ENCODE results near the gene ZMYND8.

Gene ZMYND8

GRCh38 chr20:47258745-47259695 is 97.5 kb downstream of the ZMYND8 start:
- no peak overlapping the region for H3K4me3 ChIP-seq (ENCODE audit: low read depth, low read length)
- TF ChIP-seq, protein P1, sequence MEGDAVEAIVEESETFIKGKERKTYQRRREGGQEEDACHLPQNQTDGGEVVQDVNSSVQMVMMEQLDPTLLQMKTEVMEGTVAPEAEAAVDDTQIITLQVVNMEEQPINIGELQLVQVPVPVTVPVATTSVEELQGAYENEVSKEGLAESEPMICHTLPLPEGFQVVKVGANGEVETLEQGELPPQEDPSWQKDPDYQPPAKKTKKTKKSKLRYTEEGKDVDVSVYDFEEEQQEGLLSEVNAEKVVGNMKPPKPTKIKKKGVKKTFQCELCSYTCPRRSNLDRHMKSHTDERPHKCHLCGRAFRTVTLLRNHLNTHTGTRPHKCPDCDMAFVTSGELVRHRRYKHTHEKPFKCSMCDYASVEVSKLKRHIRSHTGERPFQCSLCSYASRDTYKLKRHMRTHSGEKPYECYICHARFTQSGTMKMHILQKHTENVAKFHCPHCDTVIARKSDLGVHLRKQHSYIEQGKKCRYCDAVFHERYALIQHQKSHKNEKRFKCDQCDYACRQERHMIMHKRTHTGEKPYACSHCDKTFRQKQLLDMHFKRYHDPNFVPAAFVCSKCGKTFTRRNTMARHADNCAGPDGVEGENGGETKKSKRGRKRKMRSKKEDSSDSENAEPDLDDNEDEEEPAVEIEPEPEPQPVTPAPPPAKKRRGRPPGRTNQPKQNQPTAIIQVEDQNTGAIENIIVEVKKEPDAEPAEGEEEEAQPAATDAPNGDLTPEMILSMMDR (IDR thresholded peaks at IDR 0.05; ENCODE audit: low read depth, low read length): no peak
- in situ Hi-C loops (cut with HindIII; ENCODE audit: low sequenced_read_pairs): no loop called here
- DNase-seq (ENCODE audit: low read depth, low spot score): peak; percentile 37

DNA sequence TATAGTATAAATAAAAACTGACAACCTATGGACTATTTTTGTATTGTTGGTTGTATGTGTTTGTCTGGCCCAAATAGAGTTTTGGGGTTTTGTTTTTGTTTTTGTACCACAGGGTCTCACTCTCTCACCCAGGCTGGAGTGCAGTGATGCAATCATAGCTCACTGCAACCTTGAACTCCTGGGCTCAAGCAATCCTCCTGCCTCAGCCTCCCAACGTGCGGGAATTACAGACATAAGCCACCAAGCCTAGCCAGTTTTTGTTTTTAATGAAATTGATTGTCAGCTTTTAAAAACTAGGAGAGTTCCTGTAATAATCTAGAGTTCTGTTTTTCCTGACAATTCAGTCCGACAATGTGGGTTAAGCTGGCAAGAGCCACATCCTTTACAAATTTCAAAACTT is 98.7 kb downstream of the ZMYND8 start:
- H3K4me3 ChIP-seq (ENCODE audit: low read depth, low read length): no peak overlapping the region
- no peak for DNase-seq (ENCODE audit: low read depth, low spot score)
- TF ChIP-seq, protein P1 (IDR thresholded peaks at IDR 0.05; ENCODE audit: low read depth, low read length): no peak
- in situ Hi-C loops (cut with HindIII; ENCODE audit: low sequenced_read_pairs): no loop called here

DNA sequence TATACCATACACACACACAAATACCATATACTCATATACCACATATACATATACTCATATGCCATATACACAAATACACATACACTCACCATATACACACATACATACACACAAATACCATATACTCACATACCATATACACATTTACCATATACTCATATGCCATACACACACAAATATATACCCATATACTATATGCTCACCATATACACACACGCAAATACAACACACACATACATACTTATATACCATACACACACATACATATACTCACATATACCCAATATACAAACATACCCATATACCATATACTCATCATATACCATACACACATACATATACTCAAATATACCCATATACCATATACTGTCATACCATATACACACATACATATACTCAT is 99.2 kb downstream of the ZMYND8 start:
- no peak overlapping the region for H3K4me3 ChIP-seq (ENCODE audit: low read depth, low read length)
- in situ Hi-C loops (cut with HindIII; ENCODE audit: low sequenced_read_pairs): no loop called here
- TF ChIP-seq, protein P1 (IDR thresholded peaks at IDR 0.05; ENCODE audit: low read depth, low read length): no peak
- DNase-seq (ENCODE audit: low read depth, low spot score): no peak

DNA sequence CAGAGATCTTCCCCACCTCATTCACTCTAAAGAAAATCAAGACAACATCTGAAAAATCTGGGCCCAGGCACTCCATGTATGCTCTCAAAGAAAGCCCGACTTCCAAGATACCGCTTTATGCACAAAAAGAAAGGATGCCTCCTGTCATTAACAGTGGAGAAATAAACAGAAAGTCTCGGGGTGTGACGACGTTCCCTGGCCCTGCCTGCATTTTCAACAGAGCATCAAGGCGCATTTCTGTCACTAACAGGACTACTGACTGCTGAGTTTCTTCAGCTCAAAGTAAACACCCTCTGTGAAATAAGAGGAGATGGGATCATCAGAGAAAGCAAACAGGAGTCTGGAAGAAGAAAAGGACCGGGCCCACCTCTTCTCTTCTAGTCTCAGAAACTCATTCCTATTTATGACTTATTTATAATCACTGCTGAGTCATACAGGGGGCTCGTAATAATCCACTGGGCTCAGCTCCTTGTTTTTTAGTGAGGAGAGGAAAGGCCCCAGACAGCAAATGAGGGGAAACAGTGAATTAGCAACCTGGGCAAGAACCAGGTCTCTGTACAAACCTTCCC is 99.7 kb downstream of the ZMYND8 start:
- H3K4me3 ChIP-seq (ENCODE audit: low read depth, low read length): no peak overlapping the region
- in situ Hi-C loops (cut with HindIII; ENCODE audit: low sequenced_read_pairs): no loop called here
- TF ChIP-seq, protein P1 (IDR thresholded peaks at IDR 0.05; ENCODE audit: low read depth, low read length): no peak
- peak; percentile 50 for DNase-seq (ENCODE audit: low read depth, low spot score)

DNA sequence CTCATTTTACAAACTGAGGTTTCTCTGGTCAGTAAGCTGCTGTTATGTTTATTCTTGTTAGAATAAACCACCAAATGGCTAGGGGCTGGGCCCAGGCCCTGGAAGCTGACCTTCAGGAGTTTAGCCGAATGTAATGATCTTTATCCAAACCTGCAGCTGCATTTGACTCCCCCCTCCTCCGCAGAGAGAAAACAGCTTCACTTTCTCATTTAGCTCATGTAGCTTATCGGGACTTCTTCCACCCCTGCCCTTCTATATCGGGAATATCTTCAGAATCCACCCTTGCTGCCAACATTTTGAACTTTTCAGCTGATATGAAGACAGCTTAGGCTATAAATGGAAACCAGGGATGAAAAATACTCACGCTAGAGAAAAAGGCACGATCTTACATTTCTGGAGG is 102.6 kb downstream of the ZMYND8 start:
- DNase-seq (ENCODE audit: low read depth, low spot score): no peak
- TF ChIP-seq, protein P1 (IDR thresholded peaks at IDR 0.05; ENCODE audit: low read depth, low read length): no peak
- H3K4me3 ChIP-seq (ENCODE audit: low read depth, low read length): no peak overlapping the region
- in situ Hi-C loops (cut with HindIII; ENCODE audit: low sequenced_read_pairs): no loop called here

DNA sequence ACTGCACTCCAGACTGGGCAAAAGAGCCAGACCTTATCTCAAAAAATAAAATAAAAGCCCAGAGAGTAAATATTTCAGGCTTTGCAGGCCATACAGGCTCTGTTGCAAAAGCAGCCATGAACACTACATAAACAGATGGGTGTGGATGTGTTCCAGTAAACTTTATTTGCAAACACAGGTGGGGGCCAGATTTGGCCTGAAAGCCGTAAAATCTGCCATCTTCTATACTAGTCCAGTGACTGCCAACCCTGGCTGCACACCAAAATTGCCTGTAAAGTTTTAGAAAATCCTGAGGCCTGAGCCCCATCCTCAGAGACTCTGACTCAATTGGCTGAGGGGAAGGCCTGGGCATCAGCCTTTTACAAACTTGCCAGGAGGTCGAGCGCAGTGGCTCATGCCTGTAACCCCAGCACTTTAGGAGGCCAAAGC is 103.6 kb downstream of the ZMYND8 start:
- H3K4me3 ChIP-seq (ENCODE audit: low read depth, low read length): no peak overlapping the region
- in situ Hi-C loops (cut with HindIII; ENCODE audit: low sequenced_read_pairs): no loop called here
- DNase-seq (ENCODE audit: low read depth, low spot score): no peak
- TF ChIP-seq, protein P1 (IDR thresholded peaks at IDR 0.05; ENCODE audit: low read depth, low read length): no peak

Data from astrocyte of the spinal cord (primary cell).